Fibroblast of lung (primary cell): ENCODE results near the gene ERV3-1. TPM values are rescaled to one million over a fixed set of nuclear protein-coding genes. Genes with fewer than 3 reads are reported as not detected.
A peak's percentile ranks its signal among the peaks of the same experiment; 100 is the strongest.

ENCODE experiments used
- DNase-seq, 2 donors: peaks; one replicate each; pipeline versions ENCODE4 v3.0.0 to v3.0.0-alpha.2; 2010; ENCODE audit warnings: low read depth in 2 of 2
- H2AFZ ChIP-seq: 2 replicates; pipeline ENCODE4 v1.5.1; 2012; ENCODE audit warnings: low read length, control low read depth, inconsistent platforms
- H3K27ac ChIP-seq: 2 replicates; pipeline ENCODE4 v1.5.1; 2011; ENCODE audit warnings: low read length, control low read depth; ENCODE audit not compliant: insufficient read depth
- H3K27me3 ChIP-seq: 2 replicates; pipeline ENCODE4 v1.5.1; 2011; ENCODE audit warnings: mild to moderate bottlenecking, low read length; ENCODE audit not compliant: control insufficient read depth, insufficient read depth
- H3K36me3 ChIP-seq: 2 replicates; pipeline ENCODE4 v1.5.1; 2011; ENCODE audit warnings: low read length; ENCODE audit not compliant: control insufficient read depth, insufficient read depth
- H3K4me1 ChIP-seq: 2 replicates; pipeline ENCODE4 v1.5.1; 2011; ENCODE audit warnings: low read length; ENCODE audit not compliant: control insufficient read depth, insufficient read depth; ENCODE audit errors: extremely low read depth
- H3K4me2 ChIP-seq: 2 replicates; pipeline ENCODE4 v1.5.1; 2011; ENCODE audit warnings: low read length, control low read depth; ENCODE audit not compliant: insufficient read depth; ENCODE audit errors: extremely low read depth
- H3K4me3 ChIP-seq, 4 experiments: fragments of 200-600 bp in 1 of 4; sonication (generic) in 1 of 4; replicated peaks in 1 of 4; 2 replicates each; pipeline ENCODE4 v1.5.1; 2011 to 2016; ENCODE audit warnings: low read length in 4 of 4, low read depth in 3 of 4, mild to moderate bottlenecking in 3 of 4, control low read depth in 2 of 4, inconsistent platforms in 1 of 4, mixed read lengths in 1 of 4; ENCODE audit not compliant: insufficient read depth in 1 of 4; ENCODE audit errors: control extremely low read depth in 1 of 4
- H3K79me2 ChIP-seq: 2 replicates; pipeline ENCODE4 v1.5.1; 2012; ENCODE audit warnings: mild to moderate bottlenecking, low read length, inconsistent platforms; ENCODE audit not compliant: control insufficient read depth, insufficient read depth
- H3K9ac ChIP-seq: 2 replicates; pipeline ENCODE4 v1.5.1; 2011; ENCODE audit warnings: mild to moderate bottlenecking, low read length, control low read depth; ENCODE audit not compliant: insufficient read depth
- H3K9me3 ChIP-seq: 2 replicates; pipeline ENCODE4 v1.5.1; 2012; ENCODE audit warnings: low read depth, low read length; ENCODE audit not compliant: control insufficient read depth, insufficient read depth
- H4K20me1 ChIP-seq: 2 replicates; pipeline ENCODE4 v1.5.1; 2011; ENCODE audit warnings: low read length; ENCODE audit not compliant: control insufficient read depth, insufficient read depth; ENCODE audit errors: extremely low read depth
- CTCF ChIP-seq, 2 donors: IDR thresholded peaks in 1 of 2; conservative IDR thresholded peaks in 1 of 2; 1 replicate in 1 of 2; 2 replicates in 1 of 2; pipeline ENCODE4 v1.5.1; 2011 to 2012; ENCODE audit warnings: low read length in 2 of 2, control low read depth in 1 of 2, inconsistent platforms in 1 of 2, low read depth in 1 of 2, mild to moderate bottlenecking in 1 of 2
- EZH2 ChIP-seq: IDR thresholded peaks from 2 replicates; pipeline ENCODE4 v1.5.1; 2012; ENCODE audit warnings: low read length, control low read depth, mild to moderate bottlenecking; ENCODE audit errors: missing control alignments
- polyA plus RNA-seq, 2 donors: library from polyadenylated mRNA; depleted of rRNA in 1 of 2; stranded (reverse) in 1 of 2; unstranded in 1 of 2; fragments of >200 nt; gene quantifications; 2 replicates each; pipeline ENCODE4 v1.2.1, GENCODE V29; 2011 to 2012; ENCODE audit warnings: missing spikeins in 1 of 2
- total RNA-seq: library from RNA; depleted of rRNA; stranded (reverse); fragments of >200 nt; gene quantifications from 2 replicates; pipeline ENCODE4 v1.2.1, GENCODE V29; 2014

Gene ERV3-1
- total and polyA plus RNA-seq, 2 donors (not counting 1 experiment from before 2014, with no cell fraction given) = 4.2 to 8.8 TPM

DNA sequence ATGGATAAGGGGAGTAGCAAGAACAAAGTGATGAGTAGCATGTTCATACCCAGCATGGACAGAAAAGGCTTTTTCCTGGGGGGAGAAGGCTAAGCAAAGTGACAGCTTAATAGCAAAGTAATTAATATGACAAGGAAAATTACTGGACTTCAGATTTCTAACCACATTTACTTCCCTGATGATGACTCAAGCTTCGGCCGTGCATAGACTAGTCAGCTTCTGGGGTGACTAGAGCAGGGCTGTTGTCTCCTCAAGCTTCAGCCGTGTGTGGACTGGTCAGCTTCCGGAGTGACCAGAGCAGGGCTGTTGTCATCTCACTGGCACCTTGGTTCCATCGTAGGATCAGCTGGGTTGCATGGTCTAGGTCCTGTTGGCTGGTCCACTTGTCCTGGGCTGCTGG lies 13.5 kb downstream of the ERV3-1 start:
- Histone ChIP-seq H3K9me3 (no peaks in the 10 kb centered on the region), H3K9ac (no peak overlapping the region), H3K4me2 (no peak overlapping the region), H3K79me2 (no peaks in the 10 kb centered on the region), H3K27me3 (no peaks in the 10 kb centered on the region), H3K36me3 (no peaks in the 10 kb centered on the region), H3K27ac (no peak overlapping the region), H2AFZ (no peak overlapping the region), H3K4me3 (no peak overlapping the region), H3K4me1 (no peaks in the 10 kb centered on the region), H4K20me1 (no peaks in the 10 kb centered on the region)
- peak in 1 of 2 donors; percentile 69 for DNase-seq
- TF ChIP-seq CTCF (conservative IDR thresholded peaks at IDR 0.05 in 1 of 2, IDR thresholded peaks at IDR 0.05 in 1 of 2; ENCODE audit: low read depth in 1 of 2, low read length in 2 of 2) (no peak), EZH2 (no peak)

DNA sequence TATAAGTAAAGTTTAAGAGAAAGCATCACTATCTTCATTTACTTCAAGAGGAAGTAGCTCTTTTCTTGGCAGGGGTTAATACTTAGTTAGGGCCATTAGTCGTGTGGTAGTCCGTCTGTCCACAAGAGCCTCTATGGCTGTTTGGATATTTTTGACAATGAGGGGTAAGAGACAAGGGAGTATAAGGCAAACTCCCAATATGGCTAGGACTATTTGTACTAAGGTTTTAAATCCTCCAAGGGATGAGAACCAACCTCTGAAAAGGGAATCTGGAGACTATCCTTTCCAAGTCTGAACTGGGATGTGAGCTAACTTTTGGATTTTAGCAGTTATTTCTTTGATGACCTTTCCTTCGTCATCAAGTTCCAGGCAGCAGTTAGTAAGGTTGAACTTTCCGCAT lies 15.6 kb downstream of the ERV3-1 start, which contains the start of gene ZNF117:
TSS of gene ZNF117 (minus strand) at position 101 of the 400 bp plus-strand sequence.
- no peak for TF ChIP-seq CTCF (conservative IDR thresholded peaks at IDR 0.05 in 1 of 2, IDR thresholded peaks at IDR 0.05 in 1 of 2; ENCODE audit: low read depth in 1 of 2, low read length in 2 of 2)
- no peak for TF ChIP-seq EZH2
- Histone ChIP-seq H3K36me3 (no peaks in the 10 kb centered on the region), H3K4me2 (no peak within 1 kb of the TSS), H3K9me3 (no peaks in the 10 kb centered on the region), H3K4me1 (no peaks in the 10 kb centered on the region), H2AFZ (no peak within 1 kb of the TSS), H3K27me3 (no peaks in the 10 kb centered on the region), H4K20me1 (no peaks in the 10 kb centered on the region), H3K79me2 (no peaks in the 10 kb centered on the region), H3K27ac (no peak within 1 kb of the TSS), H3K4me3 (no peak within 1 kb of the TSS), H3K9ac (no peak within 1 kb of the TSS)
- DNase-seq = no peak

GRCh38 chr7:64990216-64990615 lies 16.3 kb downstream of the ERV3-1 start:
- no peak overlapping the region for H2AFZ ChIP-seq
- no peaks in the 10 kb centered on the region for H3K9me3 ChIP-seq
- no peak for TF ChIP-seq CTCF (conservative IDR thresholded peaks at IDR 0.05 in 1 of 2, IDR thresholded peaks at IDR 0.05 in 1 of 2; ENCODE audit: low read depth in 1 of 2, low read length in 2 of 2)
- TF ChIP-seq EZH2 = no peak
- H3K9ac ChIP-seq = no peak overlapping the region
- no peaks in the 10 kb centered on the region for H3K4me1 ChIP-seq
- H3K27ac ChIP-seq = no peak overlapping the region
- no peaks in the 10 kb centered on the region for H3K79me2 ChIP-seq
- no peaks in the 10 kb centered on the region for H3K27me3 ChIP-seq
- no peak overlapping the region for H3K4me2 ChIP-seq
- H4K20me1 ChIP-seq = no peaks in the 10 kb centered on the region
- no peaks in the 10 kb centered on the region for H3K36me3 ChIP-seq
- DNase-seq = no peak
- H3K4me3 ChIP-seq = no peak overlapping the region
